ENCODE results near the gene BNIP2.
A peak's percentile ranks its signal among the peaks of the same experiment; 100 is the strongest.
"Not testable (repeated sequence)": the region's sequence is repeated elsewhere in the genome, so short reads cannot be mapped to it uniquely, and the experiment has no call there.

BNIP2 gene

GRCh38 chr15:59688782-59689625, at the start of gene BNIP2:
TSS of gene BNIP2 (minus strand) at chr15:59689320. CDS start at chr15:59682457, 6,863 bp downstream.
- DNase-seq, result peak; percentile 99

GRCh38 chr15:59738676-59739075, 49.6 kb upstream of the BNIP2 start:
- DNase-seq, result no peak

GRCh38 chr15:59736181-59736580, 47.1 kb upstream of the BNIP2 start:
- DNase-seq, result no peak

- no peak for DNase-seq
Measured at GRCh38 chr15:59725151-59725486, 36.0 kb upstream of the BNIP2 start.

- DNase-seq, result no peak
Measured at GRCh38 chr15:59723687-59724346, 34.7 kb upstream of the BNIP2 start.

GRCh38 chr15:59722476-59722875, 33.4 kb upstream of the BNIP2 start:
- DNase-seq, result no peak

GRCh38 chr15:59722037-59722436, 32.9 kb upstream of the BNIP2 start:
- DNase-seq, result no peak

- no peak for DNase-seq
Measured at GRCh38 chr15:59721411-59721810, 32.3 kb upstream of the BNIP2 start.

- no peak for DNase-seq
Measured at GRCh38 chr15:59713177-59713576, 24.1 kb upstream of the BNIP2 start.

- no peak for DNase-seq
Measured at GRCh38 chr15:59711451-59712243, 22.5 kb upstream of the BNIP2 start.

GRCh38 chr15:59707619-59708018, 18.5 kb upstream of the BNIP2 start:
- no peak for DNase-seq

GRCh38 chr15:59703979-59704796, 15.1 kb upstream of the BNIP2 start:
- DNase-seq, result no peak

GRCh38 chr15:59702351-59702750, 13.2 kb upstream of the BNIP2 start:
- DNase-seq, result no peak

GRCh38 chr15:59701880-59702279, 12.8 kb upstream of the BNIP2 start:
- DNase-seq, result no peak

GRCh38 chr15:59699810-59700431, 10.8 kb upstream of the BNIP2 start:
- DNase-seq, result no peak

- DNase-seq, result not testable (repeated sequence)
Measured at GRCh38 chr15:59698065-59698464, 8.9 kb upstream of the BNIP2 start.

GRCh38 chr15:59696332-59696731, 7.2 kb upstream of the BNIP2 start:
- no peak for DNase-seq

GRCh38 chr15:59694779-59695178, 5.7 kb upstream of the BNIP2 start:
- DNase-seq, result no peak

GRCh38 chr15:59691194-59691805, 2.2 kb upstream of the BNIP2 start:
- DNase-seq, result peak; percentile 68

GRCh38 chr15:59689626-59690236, 611 bp upstream of the BNIP2 start:
- peak; percentile 76 for DNase-seq

GRCh38 chr15:59688423-59688781, 718 bp downstream of the BNIP2 start:
- peak; percentile 61 for DNase-seq

All from CD4-positive, alpha-beta T cell treated with Interleukin-10 for 1 hour (primary cell).